GM19035 (cell line): ENCODE results near the gene FAM53B.

Experiments
- ATAC-seq: cut with Tn5 transposase; IDR thresholded peaks from one replicate; pipeline ENCODE4 v1.9.1; 2021; ENCODE audit not compliant: unreplicated experiment

FAM53B gene

GRCh38 chr10:124742413-124743190 lies 1.6 kb downstream of the FAM53B start:
- no peak for ATAC-seq

- ATAC-seq = no peak
Observed at GRCh38 chr10:124741922-124742412, 2.2 kb downstream of the FAM53B start.

GRCh38 chr10:124741281-124741921 lies 2.8 kb downstream of the FAM53B start:
- peak; percentile 47 for ATAC-seq

GRCh38 chr10:124740369-124741280 lies 3.6 kb downstream of the FAM53B start:
- no peak for ATAC-seq

DNA sequence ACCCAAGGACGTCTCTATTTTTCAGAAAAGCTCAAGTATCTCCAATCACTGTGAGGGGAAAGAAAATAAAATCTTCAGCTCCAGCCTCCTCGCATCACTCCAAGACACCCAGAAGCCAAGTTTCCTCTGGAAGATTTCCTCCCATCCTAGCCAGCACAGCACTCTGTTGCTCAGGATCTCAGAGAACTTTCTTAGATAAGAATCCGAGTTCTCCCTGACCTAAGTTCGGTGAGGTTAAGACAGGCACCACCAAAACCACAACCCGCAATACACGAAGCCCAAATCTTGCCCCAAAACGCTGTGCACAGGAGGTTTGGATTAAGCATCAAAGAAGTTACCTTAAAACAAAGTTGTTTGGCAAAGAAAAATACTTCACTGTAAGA lies 4.2 kb downstream of the FAM53B start:
- ATAC-seq = no peak

GRCh38 chr10:124739119-124739921 lies 4.9 kb downstream of the FAM53B start:
- no peak for ATAC-seq

GRCh38 chr10:124738441-124738840 lies 5.7 kb downstream of the FAM53B start:
- ATAC-seq = no peak

- ATAC-seq = no peak
Observed at GRCh38 chr10:124737708-124738107, 6.5 kb downstream of the FAM53B start.

DNA sequence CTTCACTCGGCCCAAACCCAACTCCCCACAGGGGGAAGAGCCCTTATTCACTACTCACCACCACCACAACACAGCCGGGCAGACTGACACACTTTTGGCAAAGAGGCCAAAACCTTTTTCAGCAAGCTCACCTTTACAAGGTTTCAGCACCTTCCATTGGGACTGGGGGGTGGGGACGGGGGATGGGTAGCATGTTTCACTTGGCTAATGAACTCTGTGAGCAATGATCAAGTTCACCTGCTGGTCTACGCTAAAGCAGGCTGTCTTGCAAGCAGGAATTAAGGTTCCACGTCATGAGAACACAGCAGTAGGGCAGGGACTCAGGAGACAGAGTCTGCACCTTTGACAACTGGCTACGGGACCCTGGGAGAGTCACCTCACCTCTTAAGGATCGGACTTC lies 7.0 kb downstream of the FAM53B start:
- ATAC-seq = no peak

DNA sequence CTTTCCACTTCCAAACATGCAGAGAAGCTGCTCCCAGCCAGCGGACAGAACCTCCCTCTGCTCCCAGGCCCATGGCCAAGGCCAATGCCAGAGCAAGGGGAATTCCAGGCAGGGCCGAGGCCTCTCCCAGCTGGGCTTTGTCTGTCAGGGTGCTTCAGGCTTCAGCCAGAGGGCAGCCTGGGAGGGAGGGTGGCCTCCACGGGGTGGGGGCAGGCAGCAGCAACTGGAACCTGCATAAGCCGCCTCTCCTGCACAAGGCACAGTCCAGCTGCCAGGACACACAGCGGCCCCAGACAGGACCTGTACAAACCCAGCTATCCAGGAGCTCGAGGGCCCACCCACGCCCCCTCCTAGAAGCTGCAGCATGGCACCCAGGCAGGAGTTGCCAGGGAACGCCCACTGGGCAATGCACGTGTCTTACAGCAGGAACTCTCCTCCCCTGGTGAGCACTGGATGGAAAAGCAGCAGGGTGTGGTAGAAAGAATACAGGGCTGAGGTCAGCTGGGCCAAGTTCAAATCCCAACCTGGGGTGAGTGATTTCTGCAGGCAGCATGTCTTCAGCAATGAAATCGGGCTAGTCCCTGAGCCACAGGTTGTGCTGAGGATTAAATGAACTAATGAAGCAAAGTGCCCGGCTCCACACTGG lies 7.6 kb downstream of the FAM53B start:
- ATAC-seq = no peak

DNA sequence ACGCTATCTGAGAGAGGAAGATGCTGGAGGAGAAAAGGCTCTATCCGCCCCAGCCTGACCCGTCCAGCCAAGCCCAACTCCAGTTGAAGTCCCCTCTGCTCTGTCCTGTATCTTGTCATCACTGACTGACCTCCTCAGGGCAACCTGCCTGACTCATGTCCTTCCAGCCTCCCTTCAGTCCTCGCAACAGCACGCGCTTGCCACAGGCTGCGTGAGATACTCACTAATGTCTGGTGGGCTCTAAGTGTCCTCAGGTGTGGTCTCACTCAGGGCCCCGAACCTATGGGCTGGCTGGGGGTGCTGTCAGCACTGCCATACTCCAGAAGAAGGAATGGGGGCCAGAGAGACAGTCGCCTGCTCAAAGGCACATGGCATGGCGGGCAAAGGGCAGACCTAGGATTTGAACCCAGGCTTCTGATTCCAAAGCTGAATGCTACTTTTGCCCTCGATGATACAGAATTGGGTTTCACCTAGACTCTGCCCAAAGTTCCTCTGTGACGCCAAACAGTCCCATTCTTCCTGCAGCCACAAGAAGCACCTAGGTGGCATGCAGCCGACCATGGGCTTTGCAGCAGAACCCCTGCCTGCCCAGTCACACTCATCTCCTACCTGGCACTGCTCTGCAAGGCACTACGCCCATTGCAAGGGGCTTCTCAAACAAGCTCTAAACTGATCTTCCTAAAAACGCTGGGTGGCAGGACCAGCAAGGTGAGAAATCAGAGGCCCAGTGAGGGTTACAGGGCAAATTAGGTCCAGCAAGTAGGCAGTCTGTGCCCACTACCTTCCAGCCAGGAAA lies 8.5 kb downstream of the FAM53B start:
- ATAC-seq = no peak

DNA sequence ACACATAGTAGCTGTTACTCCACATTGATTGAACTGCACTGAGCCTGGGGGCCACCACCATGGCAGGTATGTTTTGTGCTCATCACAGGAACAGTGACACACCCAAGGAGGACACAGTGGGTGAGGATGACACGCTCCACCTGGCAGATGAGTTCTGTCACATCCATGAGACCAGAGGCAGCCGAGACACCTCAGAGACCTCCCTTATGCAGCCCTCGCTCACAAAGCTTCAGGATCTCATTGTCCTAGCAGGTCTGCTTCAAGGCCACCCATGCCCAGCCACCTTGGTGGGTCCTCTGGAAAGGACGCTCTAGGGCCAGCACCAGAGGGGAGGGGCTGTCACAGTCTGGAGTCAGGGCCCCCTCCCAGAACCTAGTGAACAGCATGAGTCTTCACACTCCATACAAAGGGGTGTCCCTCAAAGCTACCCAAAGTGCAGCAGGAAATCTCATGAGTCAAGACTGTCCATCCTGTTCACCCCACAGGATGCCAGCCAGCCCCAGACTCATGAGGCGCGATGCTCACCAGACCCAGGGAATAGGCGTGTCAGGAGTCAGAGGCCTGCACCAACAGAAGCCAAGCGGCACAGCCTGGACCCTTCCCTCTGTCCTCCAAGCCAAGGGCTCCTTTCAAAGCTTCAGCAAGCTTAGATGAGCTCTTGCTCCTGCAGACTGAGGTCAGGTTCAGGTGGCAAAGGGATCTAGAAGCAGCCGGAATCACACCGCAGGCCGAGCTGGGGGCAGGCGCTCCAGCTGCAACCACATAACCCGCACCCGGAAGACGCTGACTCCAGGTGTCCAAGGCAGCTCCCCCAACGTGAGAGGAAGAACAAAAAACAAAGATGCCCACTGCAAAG lies 9.6 kb downstream of the FAM53B start:
- ATAC-seq = no peak

DNA sequence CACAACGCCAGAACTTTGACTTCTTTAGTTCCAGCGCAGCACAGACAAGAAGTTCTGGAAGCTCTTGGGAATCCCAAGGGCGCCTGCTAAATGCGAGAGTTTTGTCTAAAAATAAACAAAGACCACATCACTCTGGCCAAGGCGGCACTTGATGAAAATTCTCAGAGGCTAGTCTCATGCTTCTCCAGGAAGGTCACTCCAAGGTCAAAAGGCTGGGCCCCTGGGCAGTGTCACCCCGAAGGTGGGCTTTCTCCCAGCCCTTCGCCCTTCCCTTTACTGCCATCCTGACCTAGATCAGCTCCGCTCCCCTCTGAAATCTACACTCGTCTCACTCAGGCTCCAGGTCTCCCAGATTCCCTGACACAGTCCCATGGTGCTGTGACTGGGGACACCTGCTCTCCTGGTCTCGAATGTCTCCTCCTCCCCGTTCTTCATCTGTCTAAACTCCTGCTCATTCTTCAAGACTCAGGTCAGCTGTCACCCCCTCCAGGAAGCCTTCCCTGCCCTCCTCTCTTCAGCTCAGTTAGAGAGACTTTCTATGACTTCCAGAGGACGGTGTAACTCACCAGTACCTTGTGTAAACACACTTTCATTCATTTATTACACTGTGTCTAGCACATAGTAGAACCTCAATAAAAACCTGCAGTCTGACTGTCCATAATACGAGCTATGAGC lies 10.5 kb downstream of the FAM53B start:
- no peak for ATAC-seq

DNA sequence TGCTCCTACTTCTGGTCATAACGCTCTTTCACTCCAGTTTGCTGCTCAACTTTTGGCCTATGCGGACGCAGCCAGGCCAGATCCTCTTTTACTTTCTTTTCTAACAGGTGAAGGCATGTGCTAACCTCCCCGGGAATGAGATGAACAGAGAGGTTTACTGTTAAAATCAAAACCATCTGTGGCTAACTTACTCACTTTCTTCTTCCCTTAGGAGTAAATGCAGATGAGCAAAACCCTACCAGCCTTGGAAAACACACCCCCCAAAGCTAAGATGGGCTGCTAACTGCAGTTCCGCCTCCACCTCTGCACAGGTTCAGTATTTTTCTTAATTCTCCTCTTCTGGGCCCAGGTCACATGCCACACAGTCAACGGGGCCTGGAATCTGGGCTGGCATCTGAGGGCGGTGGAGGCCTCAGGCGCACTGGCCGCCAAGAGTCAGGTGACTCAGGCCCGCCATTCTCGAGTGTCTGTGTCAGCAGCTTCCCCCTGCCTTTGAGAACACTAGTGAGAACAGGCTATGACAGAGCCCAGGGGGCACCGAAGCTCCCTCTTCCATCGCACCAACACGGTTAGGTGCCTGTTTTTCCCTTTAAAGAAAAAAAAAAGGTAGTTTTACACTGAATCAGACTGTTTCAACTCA lies 11.1 kb downstream of the FAM53B start:
- peak; percentile 66 for ATAC-seq

GRCh38 chr10:124731551-124731950 lies 12.6 kb downstream of the FAM53B start:
- no peak for ATAC-seq

GRCh38 chr10:124730790-124731189 lies 13.4 kb downstream of the FAM53B start:
- no peak for ATAC-seq
